HG03342 (cell line): ENCODE measurements around the gene AP2A2.

Source experiments
- ATAC-seq: cut with Tn5 transposase; IDR thresholded peaks from one replicate; pipeline ENCODE4 v1.9.1; 2021; ENCODE audit warnings: mild to moderate bottlenecking, moderate library complexity; ENCODE audit not compliant: unreplicated experiment

Gene AP2A2

GRCh38 chr11:1026641-1027482, 101.2 kb downstream of the AP2A2 start:
- ATAC-seq: no peak

GRCh38 chr11:1027483-1028290, 102.0 kb downstream of the AP2A2 start:
- ATAC-seq: no peak

- no peak for ATAC-seq
Measured at GRCh38 chr11:1028291-1028540, 102.5 kb downstream of the AP2A2 start.

- no peak for ATAC-seq
Measured at GRCh38 chr11:1028616-1029015, 102.9 kb downstream of the AP2A2 start.

- no peak for ATAC-seq
Measured at GRCh38 chr11:1029051-1029450, 103.4 kb downstream of the AP2A2 start.

GRCh38 chr11:1029654-1030053, 104.0 kb downstream of the AP2A2 start:
- ATAC-seq: no peak

- no peak for ATAC-seq
Measured at GRCh38 chr11:1030086-1030485, 104.4 kb downstream of the AP2A2 start.

GRCh38 chr11:1030556-1030955, 104.9 kb downstream of the AP2A2 start:
- no peak for ATAC-seq

GRCh38 chr11:1031121-1031899, 105.6 kb downstream of the AP2A2 start:
- ATAC-seq: no peak

GRCh38 chr11:1032310-1032891, 106.7 kb downstream of the AP2A2 start:
- ATAC-seq: no peak

GRCh38 chr11:1033016-1033798, 107.5 kb downstream of the AP2A2 start:
- ATAC-seq: no peak

GRCh38 chr11:1034001-1034400, 108.3 kb downstream of the AP2A2 start:
- no peak for ATAC-seq

- no peak for ATAC-seq
Measured at GRCh38 chr11:1034456-1035295, 109.0 kb downstream of the AP2A2 start.

- ATAC-seq: no peak
Measured at GRCh38 chr11:1035577-1036283, 110.1 kb downstream of the AP2A2 start.

- no peak for ATAC-seq
Measured at GRCh38 chr11:1036303-1036923, 110.7 kb downstream of the AP2A2 start, which contains the start of gene MUC6. Gene MUC6 (minus strand): TSS chr11:1036718. CDS start chr11:1036655, 63 bp downstream.

- no peak for ATAC-seq
Measured at GRCh38 chr11:1036931-1037330, 111.3 kb downstream of the AP2A2 start.

GRCh38 chr11:1037506-1038055, 111.9 kb downstream of the AP2A2 start:
- ATAC-seq: no peak

GRCh38 chr11:1038361-1038760, 112.7 kb downstream of the AP2A2 start:
- no peak for ATAC-seq
